B cell (primary cell): ENCODE data around the gene TMX1.

ENCODE experiments used
- CTCF ChIP-seq: fragments of 200-600 bp; IDR thresholded peaks from one replicate; pipeline ENCODE4 v1.8.0; 2022; ENCODE audit warnings: antibody characterized with exemption, mild to moderate bottlenecking
- EZH2 ChIP-seq: IDR thresholded peaks from 2 replicates; pipeline ENCODE4 v1.6.1; 2012; ENCODE audit warnings: borderline replicate concordance, low read depth, mild to moderate bottlenecking, moderate library complexity, low read length; ENCODE audit not compliant: insufficient read depth, poor library complexity, severe bottlenecking

DNA sequence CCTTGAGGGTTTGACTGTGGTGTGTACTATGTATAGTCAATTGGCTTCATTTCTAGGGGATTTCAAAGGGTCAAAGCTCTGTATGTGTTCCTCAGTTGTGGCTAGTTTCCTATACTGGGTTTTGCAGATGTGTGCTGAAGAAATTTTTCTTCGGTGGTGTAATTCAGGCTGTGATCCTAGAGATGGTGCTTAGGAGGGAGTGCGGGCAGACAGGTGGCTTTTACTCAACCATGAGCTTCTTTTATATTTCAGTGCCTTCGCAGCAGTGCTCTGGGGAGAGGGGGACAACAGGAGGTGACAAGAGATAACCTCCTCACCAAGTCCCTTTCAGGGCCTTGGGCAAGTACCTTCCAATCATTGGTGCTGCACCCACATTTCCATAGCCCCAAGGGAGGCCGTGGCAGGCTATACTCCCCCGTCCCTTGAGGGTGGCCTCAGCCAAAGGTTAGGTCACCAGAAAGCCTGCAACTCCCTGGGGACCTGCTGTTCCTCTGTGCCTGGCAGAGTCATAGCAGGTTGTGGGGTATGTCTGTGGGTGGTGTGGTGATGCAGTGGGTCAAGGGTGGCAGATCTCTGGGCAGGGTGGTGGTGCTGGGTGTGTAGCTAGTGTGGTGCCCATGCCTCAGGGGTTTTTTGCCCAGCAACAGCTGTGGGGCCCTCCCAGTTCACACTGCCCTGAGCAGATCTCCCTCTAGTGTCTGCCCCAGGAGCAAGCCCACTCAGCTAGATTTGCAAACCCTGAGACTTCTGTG, 37.0 kb upstream of the TMX1 start:
- TF ChIP-seq CTCF (no peak), EZH2 (no peak)
